ENCODE results near the gene TMEM132C. TPM values are rescaled to one million over a fixed set of nuclear protein-coding genes. Genes with fewer than 3 reads are reported as not detected.

The TMEM132C gene
- total RNA-seq, 1 experiment from 2014 or later: not detected

- Mint-ChIP-seq H3K9me3 (ENCODE audit: low read depth, unreplicated experiment) (peaks cover 14% of the 10 kb centered on the region), H3K4me3 (ENCODE audit: low read depth, unreplicated experiment) (no peak overlapping the region), H3K27ac (ENCODE audit: unreplicated experiment) (no peak overlapping the region), H3K4me1 (ENCODE audit: low read depth, unreplicated experiment) (no peaks in the 10 kb centered on the region), H3K36me3 (ENCODE audit: insufficient read depth, unreplicated experiment) (no peaks in the 10 kb centered on the region), H3K27me3 (ENCODE audit: unreplicated experiment) (no peaks in the 10 kb centered on the region)
- CTCF ChIA-PET: no interaction called here
- TF ChIP-seq CTCF (IDR thresholded peaks at IDR 0.05; ENCODE audit: unreplicated experiment): no peak
- no TSS peak for BruUV-seq (replicated peaks)
- no peak for DNase-seq
- intact Hi-C loops (cut with micrococcal nuclease; ENCODE audit: unreplicated experiment): no loop called here
These were observed 72.2 kb downstream of the TMEM132C start for GRCh38 chr12:128339126-128339520.

- no peak for DNase-seq
- Mint-ChIP-seq H3K27ac (ENCODE audit: unreplicated experiment) (no peak overlapping the region), H3K36me3 (ENCODE audit: insufficient read depth, unreplicated experiment) (no peaks in the 10 kb centered on the region), H3K4me1 (ENCODE audit: low read depth, unreplicated experiment) (no peaks in the 10 kb centered on the region), H3K27me3 (ENCODE audit: unreplicated experiment) (no peaks in the 10 kb centered on the region), H3K4me3 (ENCODE audit: low read depth, unreplicated experiment) (no peak overlapping the region), H3K9me3 (ENCODE audit: low read depth, unreplicated experiment) (peaks cover 14% of the 10 kb centered on the region)
- CTCF ChIA-PET: no interaction called here
- intact Hi-C loops (cut with micrococcal nuclease; ENCODE audit: unreplicated experiment): no loop called here
- no peak for TF ChIP-seq CTCF (IDR thresholded peaks at IDR 0.05; ENCODE audit: unreplicated experiment)
- BruUV-seq (replicated peaks): no TSS peak
These were observed 72.7 kb downstream of the TMEM132C start for GRCh38 chr12:128339631-128340030.

- no peak for DNase-seq
- no peaks in the 10 kb centered on the region for H3K27me3 Mint-ChIP-seq (ENCODE audit: unreplicated experiment)
- no peak overlapping the region for H3K4me3 Mint-ChIP-seq (ENCODE audit: low read depth, unreplicated experiment)
- no peak for TF ChIP-seq CTCF (IDR thresholded peaks at IDR 0.05; ENCODE audit: unreplicated experiment)
- no TSS peak for BruUV-seq (replicated peaks)
- H3K4me1 Mint-ChIP-seq (ENCODE audit: low read depth, unreplicated experiment): no peaks in the 10 kb centered on the region
- CTCF ChIA-PET: no interaction called here
- intact Hi-C loops (cut with micrococcal nuclease; ENCODE audit: unreplicated experiment): no loop called here
- no peaks in the 10 kb centered on the region for H3K36me3 Mint-ChIP-seq (ENCODE audit: insufficient read depth, unreplicated experiment)
- no peak overlapping the region for H3K27ac Mint-ChIP-seq (ENCODE audit: unreplicated experiment)
- H3K9me3 Mint-ChIP-seq (ENCODE audit: low read depth, unreplicated experiment): peaks cover 25% of the 10 kb centered on the region
These were observed 86.3 kb downstream of the TMEM132C start for GRCh38 chr12:128353301-128353700.

- no peaks in the 10 kb centered on the region for H3K4me1 Mint-ChIP-seq (ENCODE audit: low read depth, unreplicated experiment)
- DNase-seq: no peak
- no TSS peak for BruUV-seq (replicated peaks)
- no peaks in the 10 kb centered on the region for H3K27me3 Mint-ChIP-seq (ENCODE audit: unreplicated experiment)
- no peak overlapping the region for H3K4me3 Mint-ChIP-seq (ENCODE audit: low read depth, unreplicated experiment)
- peaks cover 19% of the 10 kb centered on the region for H3K9me3 Mint-ChIP-seq (ENCODE audit: low read depth, unreplicated experiment)
- intact Hi-C loops (cut with micrococcal nuclease; ENCODE audit: unreplicated experiment): no loop called here
- no peaks in the 10 kb centered on the region for H3K36me3 Mint-ChIP-seq (ENCODE audit: insufficient read depth, unreplicated experiment)
- no peak overlapping the region for H3K27ac Mint-ChIP-seq (ENCODE audit: unreplicated experiment)
- no peak for TF ChIP-seq CTCF (IDR thresholded peaks at IDR 0.05; ENCODE audit: unreplicated experiment)
- CTCF ChIA-PET: no interaction called here
These were observed 89.6 kb downstream of the TMEM132C start for GRCh38 chr12:128356547-128356946.
